Neural progenitor cell (in vitro differentiated cells): ENCODE measurements around the gene IL1RAPL1.

Experiments used
- CTCF ChIP-seq: fragments of 200-600 bp; sonication (generic); IDR thresholded peaks from 2 replicates; pipeline ENCODE4 v1.5.1; 2017; ENCODE audit warnings: antibody characterized with exemption, mild to moderate bottlenecking
- EZH2 ChIP-seq: fragments of 200-600 bp; sonication (generic); IDR thresholded peaks from 2 replicates; pipeline ENCODE4 v1.6.1; 2017; ENCODE audit warnings: antibody characterized with exemption, mild to moderate bottlenecking, moderate library complexity
- EZH2phosphoT487 ChIP-seq: fragments of 200-600 bp; sonication (generic); IDR thresholded peaks from 2 replicates; pipeline ENCODE4 v1.6.1; 2017; ENCODE audit warnings: antibody characterized with exemption

- TF ChIP-seq EZH2 = no peak
- TF ChIP-seq CTCF = no peak
- TF ChIP-seq EZH2phosphoT487 = no peak
Measured at GRCh38 chrX:28581522-28581921, 5.7 kb upstream of the IL1RAPL1 start.
